MCF 10A (cell line): ENCODE measurements around the gene SPATA16. TPM values are rescaled to one million over a fixed set of nuclear protein-coding genes. Genes with fewer than 3 reads are reported as not detected.
"Not testable (repeated sequence)": the region's sequence is repeated elsewhere in the genome, so short reads cannot be mapped to it uniquely, and the experiment has no call there.

Source experiments
- BruUV-seq: library from RNA; stranded (reverse); fragments of 400-500 nt; replicated peaks from 2 replicates; lab custom pipeline; 2021; lab: Mats Ljungman, UMichigan
- CTCF ChIA-PET: fragments of 300-600 bp; sonication (Branson Sonifier 250); formaldehyde crosslinking; extraction: SDS; loops from one replicate; lab custom pipeline; 2021; ENCODE audit warnings: antibody characterized with exemption, inconsistent platforms; lab: Yijun Ruan, JAX
- POLR2A ChIA-PET: fragments of 300-600, 350-650 bp; sonication (Branson Sonifier 250); formaldehyde crosslinking; extraction: SDS; loops from one replicate; lab custom pipeline; 2020; ENCODE audit warnings: antibody characterized with exemption, inconsistent platforms; lab: Yijun Ruan, JAX
- DNase-seq: peaks from one replicate; pipeline ENCODE4 v3.0.0-alpha.2; 2018; ENCODE audit not compliant: unreplicated experiment
- H3K27ac Mint-ChIP-seq: one replicate; pipeline ENCODE4 v1.8.0; 2022; ENCODE audit warnings: mild to moderate bottlenecking, low read depth, mixed read lengths; ENCODE audit not compliant: unreplicated experiment
- H3K27me3 Mint-ChIP-seq: one replicate; pipeline ENCODE4 v1.8.0; 2022; ENCODE audit warnings: mixed read lengths; ENCODE audit not compliant: insufficient read depth, unreplicated experiment
- H3K36me3 Mint-ChIP-seq: one replicate; pipeline ENCODE4 v1.8.0; 2022; ENCODE audit warnings: mild to moderate bottlenecking, moderate library complexity, mixed read lengths; ENCODE audit not compliant: insufficient read depth, unreplicated experiment
- H3K4me1 Mint-ChIP-seq: one replicate; pipeline ENCODE4 v1.8.0; 2022; ENCODE audit warnings: mixed read lengths; ENCODE audit not compliant: insufficient read depth, unreplicated experiment
- H3K4me3 Mint-ChIP-seq: one replicate; pipeline ENCODE4 v1.8.0; 2022; ENCODE audit warnings: mild to moderate bottlenecking, moderate library complexity, mixed read lengths; ENCODE audit not compliant: unreplicated experiment
- H3K9me3 Mint-ChIP-seq: one replicate; pipeline ENCODE4 v1.8.0; 2022; ENCODE audit warnings: mixed read lengths; ENCODE audit not compliant: unreplicated experiment
- intact Hi-C: fragments of 100-400 bp; cut with micrococcal nuclease; formaldehyde crosslinking; loops from 2 replicates; pipeline ENCODE4 v1.14.1; 2022
- total RNA-seq: library from RNA; stranded (reverse); gene quantifications from 2 replicates; pipeline ENCODE4 v1.2.3, GENCODE V29; 2022
- TF ChIP-seq, protein P1 (sequence below): fragments of 200-600 bp; IDR thresholded peaks from one replicate; pipeline ENCODE4 v1.8.0; 2022; ENCODE audit warnings: antibody characterized with exemption, mild to moderate bottlenecking; ENCODE audit not compliant: unreplicated experiment

Gene SPATA16
- total RNA-seq, 1 experiment from 2014 or later, result not detected

DNA sequence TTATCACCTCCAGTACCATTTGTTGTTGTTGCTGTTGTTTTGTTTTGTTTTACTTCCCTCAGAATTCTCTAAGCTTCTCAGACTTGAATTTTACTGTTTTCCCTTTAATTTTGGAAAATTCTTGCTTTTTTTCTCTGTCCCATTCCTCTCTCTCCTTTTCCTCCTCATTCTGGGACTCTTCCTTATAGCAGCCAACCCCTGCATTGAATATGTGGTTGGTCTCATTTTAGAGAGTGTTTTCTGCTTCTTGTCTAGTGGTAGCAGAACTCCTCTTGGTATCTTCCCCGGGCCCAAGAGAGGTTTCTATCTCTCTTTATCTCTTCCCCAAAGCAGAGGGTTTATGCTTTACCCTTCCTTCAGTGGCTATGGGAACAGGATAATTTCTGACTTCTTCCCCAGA, 113.6 kb downstream of the SPATA16 start:
- ChIA-PET POLR2A (interaction anchor here (0.7 kb wide), 1 partner anchor 187 kb away, joined by 3 read pairs; no protein-coding TSS in a partner anchor), CTCF (interaction anchor here (1.4 kb wide), 1 partner anchor 15 kb away, joined by 3 read pairs; no protein-coding TSS in a partner anchor)
- Mint-ChIP-seq H3K36me3 (no peaks in the 10 kb centered on the region), H3K9me3 (no peaks in the 10 kb centered on the region), H3K4me3 (no peak overlapping the region), H3K4me1 (no peaks in the 10 kb centered on the region), H3K27ac (no peak overlapping the region), H3K27me3 (peaks cover 82% of the 10 kb centered on the region)
- intact Hi-C loops, result no loop called here
- TF ChIP-seq, protein P1, sequence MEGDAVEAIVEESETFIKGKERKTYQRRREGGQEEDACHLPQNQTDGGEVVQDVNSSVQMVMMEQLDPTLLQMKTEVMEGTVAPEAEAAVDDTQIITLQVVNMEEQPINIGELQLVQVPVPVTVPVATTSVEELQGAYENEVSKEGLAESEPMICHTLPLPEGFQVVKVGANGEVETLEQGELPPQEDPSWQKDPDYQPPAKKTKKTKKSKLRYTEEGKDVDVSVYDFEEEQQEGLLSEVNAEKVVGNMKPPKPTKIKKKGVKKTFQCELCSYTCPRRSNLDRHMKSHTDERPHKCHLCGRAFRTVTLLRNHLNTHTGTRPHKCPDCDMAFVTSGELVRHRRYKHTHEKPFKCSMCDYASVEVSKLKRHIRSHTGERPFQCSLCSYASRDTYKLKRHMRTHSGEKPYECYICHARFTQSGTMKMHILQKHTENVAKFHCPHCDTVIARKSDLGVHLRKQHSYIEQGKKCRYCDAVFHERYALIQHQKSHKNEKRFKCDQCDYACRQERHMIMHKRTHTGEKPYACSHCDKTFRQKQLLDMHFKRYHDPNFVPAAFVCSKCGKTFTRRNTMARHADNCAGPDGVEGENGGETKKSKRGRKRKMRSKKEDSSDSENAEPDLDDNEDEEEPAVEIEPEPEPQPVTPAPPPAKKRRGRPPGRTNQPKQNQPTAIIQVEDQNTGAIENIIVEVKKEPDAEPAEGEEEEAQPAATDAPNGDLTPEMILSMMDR, result no peak
- BruUV-seq, result no TSS peak
- no peak for DNase-seq

DNA sequence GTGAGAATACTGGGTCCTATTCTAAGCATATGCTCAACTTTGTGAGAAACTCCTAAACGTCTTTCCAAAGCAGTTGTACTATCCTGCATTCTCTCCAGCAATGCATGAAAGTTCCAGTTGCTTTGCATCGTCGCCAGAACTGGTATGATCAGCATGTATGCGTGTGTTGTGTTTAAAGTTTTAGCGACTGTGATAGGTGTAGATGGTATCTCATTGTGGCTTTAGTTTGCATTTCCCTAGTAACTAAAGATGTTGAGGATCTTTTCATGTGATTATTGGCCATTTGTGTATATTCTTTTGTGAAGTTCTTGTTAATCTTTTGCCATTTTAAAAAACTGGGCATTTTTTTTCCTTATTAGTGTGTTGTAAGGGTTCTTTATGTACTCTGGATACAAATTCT, 115.1 kb downstream of the SPATA16 start:
- no TSS peak for BruUV-seq
- CTCF ChIA-PET, result no interaction called here
- intact Hi-C loops, result no loop called here

GRCh38 chr3:173021547-173022185, 119.4 kb downstream of the SPATA16 start:
- POLR2A ChIA-PET, result no interaction called here
- Mint-ChIP-seq H3K4me3 (no peak overlapping the region), H3K27ac (no peak overlapping the region), H3K27me3 (peaks cover 83% of the 10 kb centered on the region), H3K36me3 (peaks cover 5% of the 10 kb centered on the region), H3K9me3 (no peaks in the 10 kb centered on the region), H3K4me1 (no peaks in the 10 kb centered on the region)
- intact Hi-C loops, result no loop called here
- CTCF ChIA-PET, result interaction anchor here (1.5 kb wide), 1 partner anchor 9 kb away, joined by 5 read pairs; no protein-coding TSS in a partner anchor
- no TSS peak for BruUV-seq
- TF ChIP-seq, protein P1, result no peak
- DNase-seq, result no peak

More for the DNA sequence above, 115.1 kb downstream of the SPATA16 start:
- Mint-ChIP-seq H3K36me3 (peaks cover 5% of the 10 kb centered on the region), H3K27ac (no peak overlapping the region), H3K9me3 (no peaks in the 10 kb centered on the region), H3K27me3 (peaks cover 82% of the 10 kb centered on the region), H3K4me1 (no peaks in the 10 kb centered on the region), H3K4me3 (no peak overlapping the region)
- TF ChIP-seq, protein P1, result no peak
- DNase-seq, result no peak
- POLR2A ChIA-PET, result no interaction called here

DNA sequence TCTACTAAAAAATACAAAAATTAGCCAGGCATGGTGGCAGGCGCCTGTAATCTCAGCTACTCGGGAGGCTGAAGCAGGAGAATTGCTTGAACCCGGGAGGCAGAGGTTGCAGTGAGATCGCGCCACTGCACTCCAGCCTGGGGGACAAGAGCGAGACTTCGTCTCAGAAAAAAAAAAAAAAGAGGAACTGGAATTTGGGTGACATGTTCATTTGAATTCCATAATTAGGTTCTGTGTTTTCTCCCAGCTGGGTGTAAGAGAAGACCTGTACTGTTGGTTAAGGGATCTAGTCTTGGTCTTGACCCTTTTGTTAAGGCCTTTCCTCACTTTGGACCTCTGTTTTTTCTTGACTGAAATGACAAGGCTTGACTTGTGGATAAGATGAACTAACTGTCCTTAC, 120.9 kb downstream of the SPATA16 start:
- H3K4me1 Mint-ChIP-seq, DNase-seq, BruUV-seq, CTCF ChIA-PET, H3K9me3 Mint-ChIP-seq, H3K36me3 Mint-ChIP-seq, H3K4me3 Mint-ChIP-seq, POLR2A ChIA-PET, intact Hi-C loops, H3K27ac Mint-ChIP-seq: not testable (repeated sequence)
- peaks cover 79% of the 10 kb centered on the region for H3K27me3 Mint-ChIP-seq
